HG03469 (cell line): Measurements from ENCODE around the gene ANGPT4.

Experiments used
- ATAC-seq: cut with Tn5 transposase; IDR thresholded peaks from one replicate; pipeline ENCODE4 v1.9.1; 2021; ENCODE audit warnings: mild to moderate bottlenecking, moderate library complexity, moderate number of reproducible peaks; ENCODE audit not compliant: unreplicated experiment

The ANGPT4 gene

DNA sequence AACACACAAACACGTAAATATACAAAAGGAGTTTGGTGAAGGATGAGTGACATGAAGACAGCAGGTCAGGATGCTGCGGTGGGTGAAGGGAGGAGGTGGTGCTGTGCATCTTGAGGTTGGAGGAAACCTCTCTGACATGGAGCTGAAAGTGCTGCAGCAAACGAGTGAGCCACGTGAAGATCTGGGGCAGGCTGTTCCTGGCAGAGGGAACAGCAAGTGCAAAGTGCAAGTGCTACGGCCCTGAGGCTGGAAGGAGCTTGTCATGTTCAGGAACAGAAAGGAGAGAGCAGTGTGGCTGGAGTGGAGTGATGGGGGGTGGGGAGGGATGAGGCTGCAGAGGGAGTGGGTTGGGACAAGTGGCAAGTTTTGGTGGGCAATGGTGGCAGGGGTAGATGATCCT lies 24.8 kb upstream of the ANGPT4 start:
- ATAC-seq = no peak

- no peak for ATAC-seq
Observed at GRCh38 chr20:939606-940005, 23.5 kb upstream of the ANGPT4 start.

DNA sequence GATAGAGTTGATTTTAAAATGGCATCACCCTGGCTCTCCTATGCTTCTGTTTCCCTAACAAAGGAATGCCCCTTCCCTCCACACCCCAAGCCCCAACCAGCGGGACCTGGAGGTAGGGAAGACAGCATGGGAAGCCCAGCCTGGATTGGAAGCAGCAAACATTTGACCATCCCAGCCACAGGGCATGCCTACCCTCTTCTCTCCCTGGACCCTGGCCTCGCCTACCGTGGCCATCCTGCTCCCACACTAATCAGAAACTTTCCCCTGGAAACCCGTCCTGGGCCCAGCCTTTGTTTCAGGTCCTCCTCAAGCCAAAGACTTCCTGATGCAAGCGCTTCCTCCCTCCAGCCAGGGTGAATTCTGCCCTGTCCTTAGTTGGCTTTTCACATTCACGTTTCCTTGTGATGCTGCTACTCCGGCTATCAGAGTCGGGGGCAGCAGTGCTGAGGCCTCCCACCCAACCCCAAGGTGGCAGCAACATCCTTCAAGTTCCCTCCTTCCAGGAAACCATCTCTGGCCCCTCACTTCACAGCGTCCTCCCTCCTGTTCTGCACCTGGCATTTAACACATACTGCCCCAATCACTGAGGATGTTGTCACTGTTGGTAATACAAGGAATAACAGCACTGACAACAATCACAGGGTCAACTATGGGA lies 18.2 kb upstream of the ANGPT4 start:
- ATAC-seq = no peak

DNA sequence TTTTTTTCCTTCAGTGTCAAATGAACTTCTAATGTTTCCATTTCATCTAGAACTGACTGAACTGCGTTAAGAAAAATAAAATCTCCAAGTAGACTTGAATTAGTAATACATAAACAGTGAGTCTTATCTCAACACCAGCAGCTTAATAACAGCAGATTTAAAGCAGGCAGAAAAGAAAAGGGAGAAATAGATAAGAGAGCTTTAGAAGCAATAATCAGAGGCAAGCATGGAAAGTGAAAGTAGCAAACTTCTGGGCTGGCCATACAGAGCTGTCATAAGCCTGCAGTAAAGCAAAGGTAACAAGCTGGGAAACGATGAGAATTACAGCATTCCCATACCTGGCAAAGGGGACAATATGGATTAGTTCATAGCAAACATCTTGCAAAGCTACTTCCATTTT lies 16.9 kb upstream of the ANGPT4 start:
- no peak for ATAC-seq

GRCh38 chr20:931401-931800 lies 15.3 kb upstream of the ANGPT4 start:
- no peak for ATAC-seq

DNA sequence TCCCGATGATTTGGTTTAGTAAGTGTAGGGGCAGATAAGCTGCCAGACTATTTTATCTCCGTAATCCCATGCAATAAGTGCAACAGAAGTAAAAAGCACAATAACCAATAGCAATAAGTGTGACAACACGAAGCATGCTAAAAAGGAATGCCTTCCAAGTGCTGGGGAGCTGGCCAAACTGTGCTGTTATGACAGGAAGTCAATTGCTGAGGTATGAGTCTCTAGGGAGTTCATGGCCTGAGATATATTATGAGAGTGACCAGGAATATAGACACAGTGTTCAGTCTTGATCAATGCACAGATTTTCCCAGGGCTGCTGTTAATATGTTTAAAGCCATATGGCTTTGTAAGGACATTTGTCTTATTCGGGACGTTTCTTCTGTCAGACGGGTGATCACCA lies 10.5 kb upstream of the ANGPT4 start:
- ATAC-seq = no peak

GRCh38 chr20:925516-925915 lies 9.4 kb upstream of the ANGPT4 start:
- no peak for ATAC-seq

DNA sequence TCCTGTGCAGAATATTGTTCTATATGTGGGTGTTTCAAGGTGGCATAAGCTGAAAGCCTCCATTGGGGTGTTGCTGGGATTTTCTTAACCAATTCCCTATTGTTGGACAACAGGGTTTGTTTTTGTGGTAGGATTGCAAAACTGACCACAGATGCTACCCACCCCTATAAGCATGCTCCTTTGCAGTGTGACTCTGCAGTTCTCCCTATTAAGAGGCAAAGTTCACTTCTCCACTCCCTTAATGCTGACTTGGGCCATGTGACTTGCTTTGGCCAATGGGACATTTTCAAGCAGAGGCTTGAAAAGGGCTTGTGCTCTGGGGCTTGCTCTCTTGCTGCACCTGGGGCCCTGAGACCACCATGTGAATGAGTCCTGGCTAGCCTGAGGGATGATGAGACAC lies 8.5 kb upstream of the ANGPT4 start:
- no peak for ATAC-seq

GRCh38 chr20:922781-923180 lies 6.6 kb upstream of the ANGPT4 start:
- no peak for ATAC-seq

- no peak for ATAC-seq
Observed at GRCh38 chr20:921068-921467, 4.9 kb upstream of the ANGPT4 start.

GRCh38 chr20:920311-920710 lies 4.2 kb upstream of the ANGPT4 start:
- ATAC-seq = no peak

DNA sequence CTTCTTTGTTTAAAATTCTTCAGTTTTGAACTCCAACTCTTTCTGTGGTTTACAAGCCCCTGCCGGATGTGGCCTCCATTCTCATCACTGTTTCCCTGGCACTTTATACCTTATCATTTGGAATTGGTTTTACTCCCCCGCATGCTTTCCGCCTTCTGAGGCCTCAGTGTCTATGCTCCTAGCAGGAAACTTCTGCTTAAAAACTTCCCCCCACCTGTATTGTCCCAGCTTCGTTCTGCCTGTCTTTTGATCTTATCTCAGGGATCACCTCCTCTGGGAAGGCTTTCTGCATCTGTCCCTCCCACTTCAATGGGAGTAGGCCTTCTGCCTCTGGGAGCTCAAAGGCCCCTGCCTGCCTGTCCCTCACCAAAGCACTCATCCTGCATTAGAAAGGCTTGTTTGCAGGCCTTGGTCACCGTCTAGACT lies 3.4 kb upstream of the ANGPT4 start:
- no peak for ATAC-seq

- no peak for ATAC-seq
Observed at GRCh38 chr20:917416-917815, 1.3 kb upstream of the ANGPT4 start.

DNA sequence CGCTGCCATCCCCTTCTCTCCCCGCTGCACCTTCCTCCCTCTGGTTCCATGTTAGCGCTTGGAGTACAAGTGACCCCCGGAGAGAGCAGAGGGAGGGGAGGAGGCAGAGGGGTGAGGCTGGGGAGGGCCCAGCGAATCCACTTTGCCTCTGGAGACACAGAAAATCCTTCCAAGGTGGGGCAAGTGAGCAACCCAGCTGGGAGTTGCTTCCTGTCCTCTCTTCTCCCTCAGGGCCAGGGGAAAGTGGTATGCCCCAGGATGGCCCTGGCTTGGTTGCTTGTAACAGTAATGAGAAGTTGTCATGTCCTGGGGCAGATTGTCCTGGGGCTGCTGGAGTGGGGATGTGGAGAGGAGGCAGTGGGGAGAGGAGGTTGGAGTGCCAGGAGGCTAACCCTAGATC lies 691 bp upstream of the ANGPT4 start:
- no peak for ATAC-seq

DNA sequence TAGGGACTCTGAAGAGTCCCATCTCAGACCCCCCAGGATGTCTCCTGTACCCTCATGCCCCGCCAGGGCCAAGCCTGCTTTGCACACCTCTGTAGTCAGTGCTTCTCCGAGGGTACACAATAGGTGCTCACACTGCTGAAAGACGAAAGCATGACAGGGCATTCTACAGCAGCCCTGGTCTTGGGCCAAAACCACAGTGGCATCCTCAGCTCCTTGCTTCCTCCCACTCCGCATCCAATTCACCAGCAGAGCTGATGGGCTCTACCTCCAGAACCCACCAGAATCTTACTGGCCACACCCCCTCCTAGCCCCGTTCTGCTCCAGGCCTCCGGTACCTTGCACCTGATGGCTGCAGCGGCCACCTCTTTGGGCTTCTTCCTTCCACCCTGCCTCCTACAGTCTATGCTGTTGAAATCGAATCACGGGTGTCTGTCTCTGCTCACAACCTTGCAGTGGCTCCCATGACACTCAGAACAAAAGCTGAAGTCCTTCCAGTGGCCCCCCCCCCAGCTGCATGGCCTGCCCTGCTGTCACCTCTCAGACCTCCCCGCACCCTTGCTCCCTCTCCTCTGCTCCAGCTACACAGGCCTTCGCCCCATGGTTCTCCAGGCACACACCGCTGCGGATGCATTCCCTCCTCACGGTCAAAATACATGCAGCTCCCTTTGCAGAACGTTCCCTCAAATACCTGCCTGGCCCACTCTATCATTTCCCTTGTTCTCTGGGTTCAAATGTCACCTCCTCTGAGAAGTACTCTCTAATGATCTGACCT lies 1.2 kb downstream of the ANGPT4 start:
- no peak for ATAC-seq

DNA sequence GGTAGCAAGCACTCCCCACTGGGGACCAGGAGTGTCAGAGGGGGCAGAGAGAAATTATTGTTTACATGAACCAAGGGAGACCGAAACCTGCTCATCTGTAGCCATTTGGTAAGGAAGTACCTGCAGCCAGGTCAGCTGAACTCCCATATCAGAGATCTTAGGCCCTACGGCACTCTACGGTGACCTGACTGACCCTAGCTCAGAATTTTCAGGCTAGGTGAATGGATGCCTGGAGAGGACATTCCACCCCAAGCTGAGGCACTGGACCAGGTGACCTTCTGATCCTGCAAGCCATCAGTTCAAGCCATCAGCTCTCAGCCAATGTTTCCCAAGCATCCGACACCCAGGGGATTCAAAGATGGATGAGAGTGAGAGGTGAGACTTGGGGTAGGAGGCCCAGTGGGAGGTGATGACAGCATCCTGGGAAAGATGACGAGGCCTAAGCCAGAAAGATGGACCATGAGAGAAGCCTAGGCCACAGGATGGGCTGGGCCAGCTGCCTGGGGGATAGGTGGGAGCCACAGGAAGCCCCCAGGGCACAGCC lies 2.8 kb downstream of the ANGPT4 start:
- no peak for ATAC-seq

GRCh38 chr20:911882-912600 lies 4.1 kb downstream of the ANGPT4 start:
- no peak for ATAC-seq

- ATAC-seq = no peak
Observed at GRCh38 chr20:910870-911770, 5.0 kb downstream of the ANGPT4 start.

- ATAC-seq = no peak
Observed at GRCh38 chr20:910132-910869, 5.8 kb downstream of the ANGPT4 start.

- ATAC-seq = no peak
Observed at GRCh38 chr20:909641-910040, 6.5 kb downstream of the ANGPT4 start.
